A673 (cell line): ENCODE data around the gene IL10RB. TPM values are rescaled to one million over a fixed set of nuclear protein-coding genes. Genes with fewer than 3 reads are reported as not detected.

Experiments
- BruUV-seq: library from RNA; stranded (reverse); fragments of 400-500 nt; replicated peaks from 2 replicates; lab custom pipeline; 2021; lab: Mats Ljungman, UMichigan
- CTCF ChIA-PET: fragments of 300-600 bp; sonication (Branson Sonifier 250); formaldehyde crosslinking; loops from one replicate; lab custom pipeline; 2022; ENCODE audit warnings: antibody characterized with exemption; lab: Charles Lee
- POLR2A ChIA-PET: fragments of 300-600 bp; sonication (Branson Sonifier 250); formaldehyde crosslinking; loops from one replicate; lab custom pipeline; 2022; ENCODE audit warnings: antibody characterized with exemption; ENCODE audit not compliant: low non-redundant PET; lab: Charles Lee
- DNase-seq: peaks from one replicate; pipeline ENCODE4 v3.0.0-alpha.2; 2015; ENCODE audit warnings: low spot score
- H3K27ac ChIP-seq: fragments of 200-600 bp; sonication (generic); 2 replicates; pipeline ENCODE4 v1.5.1; 2016; ENCODE audit warnings: mixed run types, low read depth, mild to moderate bottlenecking, mixed read lengths, antibody characterized with exemption, low read length; ENCODE audit not compliant: poor library complexity, severe bottlenecking
- H3K27me3 ChIP-seq: fragments of 200-600 bp; sonication (generic); replicated peaks from 2 replicates; pipeline ENCODE4 v1.6.1; 2017; ENCODE audit warnings: mixed run types, low read depth, mild to moderate bottlenecking, mixed read lengths, antibody characterized with exemption, low read length; ENCODE audit not compliant: insufficient read depth, poor library complexity
- H3K36me3 ChIP-seq: fragments of 200-600 bp; sonication (generic); 2 replicates; pipeline ENCODE4 v1.6.1; 2016; ENCODE audit warnings: mixed run types, mild to moderate bottlenecking, mixed read lengths, antibody characterized with exemption, low read length; ENCODE audit not compliant: insufficient read depth, poor library complexity, severe bottlenecking
- H3K4me1 ChIP-seq: fragments of 200-600 bp; sonication (generic); 2 replicates; pipeline ENCODE4 v1.6.1; 2017; ENCODE audit warnings: mixed run types, mild to moderate bottlenecking, mixed read lengths, antibody characterized with exemption, low read length; ENCODE audit not compliant: insufficient read depth, poor library complexity, severe bottlenecking
- H3K4me3 ChIP-seq: fragments of 200-600 bp; sonication (generic); 2 replicates; pipeline ENCODE4 v1.5.1; 2016; ENCODE audit warnings: low read depth, mixed run types, mild to moderate bottlenecking, mixed read lengths, low read length; ENCODE audit not compliant: poor library complexity, severe bottlenecking
- H3K9me3 ChIP-seq: fragments of 200-600 bp; sonication (generic); 2 replicates; pipeline ENCODE4 v1.6.1; 2016; ENCODE audit warnings: mixed run types, low read depth, mild to moderate bottlenecking, mixed read lengths, antibody characterized with exemption, low read length; ENCODE audit not compliant: poor library complexity, severe bottlenecking
- EZH2 ChIP-seq: fragments of 200-600 bp; sonication (generic); IDR thresholded peaks from 2 replicates; pipeline ENCODE4 v1.6.1; 2017; ENCODE audit warnings: borderline replicate concordance, low read depth, mild to moderate bottlenecking, mixed read lengths, antibody characterized with exemption, low read length; ENCODE audit not compliant: poor library complexity, severe bottlenecking
- intact Hi-C: fragments of 100-400 bp; cut with micrococcal nuclease; formaldehyde crosslinking; loops from one replicate; pipeline ENCODE4 v1.10.0; 2022; ENCODE audit not compliant: unreplicated experiment
- total RNA-seq: library from RNA; stranded (reverse); gene quantifications from 2 replicates; pipeline ENCODE4 v1.2.3, GENCODE V29; 2021
- TF ChIP-seq, protein P1 (sequence below): fragments of 300-800, 200-600 bp; sonication (generic); conservative IDR thresholded peaks from 2 replicates; pipeline ENCODE4 v1.5.1; 2017; ENCODE audit warnings: low read depth, mild to moderate bottlenecking, antibody characterized with exemption, low read length, moderate library complexity, mixed read lengths

The IL10RB gene
- total RNA-seq, 1 experiment from 2014 or later, result 11.1 TPM

DNA sequence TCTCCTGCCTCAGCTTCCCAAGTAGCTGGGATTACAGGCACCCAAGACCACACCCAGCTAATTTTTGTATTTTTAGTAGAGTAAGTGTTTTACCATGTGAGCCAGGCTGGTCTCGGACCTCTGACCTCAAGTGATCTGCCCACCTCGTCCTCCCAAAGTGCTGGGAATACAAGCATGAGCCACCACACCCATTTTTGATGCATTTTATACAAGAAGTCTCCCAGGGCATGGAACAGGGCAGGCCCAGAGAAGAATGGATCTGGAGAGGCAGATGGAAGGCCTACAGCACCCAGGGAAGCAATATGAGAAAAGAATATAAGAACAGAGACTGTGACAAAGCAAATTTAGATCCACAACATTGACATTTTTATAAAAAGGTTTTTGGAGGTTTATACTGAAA is 39.8 kb downstream of the IL10RB start:
- no peaks in the 10 kb centered on the region for H3K27me3 ChIP-seq
- POLR2A ChIA-PET, result no interaction called here
- BruUV-seq, result no TSS peak
- DNase-seq, result no peak
- H3K9me3 ChIP-seq, result no peaks in the 10 kb centered on the region
- H3K4me3 ChIP-seq, result no peak overlapping the region
- peaks cover 7% of the 10 kb centered on the region for H3K4me1 ChIP-seq
- intact Hi-C loops, result no loop called here
- TF ChIP-seq, protein P1, sequence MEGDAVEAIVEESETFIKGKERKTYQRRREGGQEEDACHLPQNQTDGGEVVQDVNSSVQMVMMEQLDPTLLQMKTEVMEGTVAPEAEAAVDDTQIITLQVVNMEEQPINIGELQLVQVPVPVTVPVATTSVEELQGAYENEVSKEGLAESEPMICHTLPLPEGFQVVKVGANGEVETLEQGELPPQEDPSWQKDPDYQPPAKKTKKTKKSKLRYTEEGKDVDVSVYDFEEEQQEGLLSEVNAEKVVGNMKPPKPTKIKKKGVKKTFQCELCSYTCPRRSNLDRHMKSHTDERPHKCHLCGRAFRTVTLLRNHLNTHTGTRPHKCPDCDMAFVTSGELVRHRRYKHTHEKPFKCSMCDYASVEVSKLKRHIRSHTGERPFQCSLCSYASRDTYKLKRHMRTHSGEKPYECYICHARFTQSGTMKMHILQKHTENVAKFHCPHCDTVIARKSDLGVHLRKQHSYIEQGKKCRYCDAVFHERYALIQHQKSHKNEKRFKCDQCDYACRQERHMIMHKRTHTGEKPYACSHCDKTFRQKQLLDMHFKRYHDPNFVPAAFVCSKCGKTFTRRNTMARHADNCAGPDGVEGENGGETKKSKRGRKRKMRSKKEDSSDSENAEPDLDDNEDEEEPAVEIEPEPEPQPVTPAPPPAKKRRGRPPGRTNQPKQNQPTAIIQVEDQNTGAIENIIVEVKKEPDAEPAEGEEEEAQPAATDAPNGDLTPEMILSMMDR, result no peak
- no peak for TF ChIP-seq EZH2
- no peaks in the 10 kb centered on the region for H3K36me3 ChIP-seq
- CTCF ChIA-PET, result no interaction called here
- H3K27ac ChIP-seq, result no peak overlapping the region

DNA sequence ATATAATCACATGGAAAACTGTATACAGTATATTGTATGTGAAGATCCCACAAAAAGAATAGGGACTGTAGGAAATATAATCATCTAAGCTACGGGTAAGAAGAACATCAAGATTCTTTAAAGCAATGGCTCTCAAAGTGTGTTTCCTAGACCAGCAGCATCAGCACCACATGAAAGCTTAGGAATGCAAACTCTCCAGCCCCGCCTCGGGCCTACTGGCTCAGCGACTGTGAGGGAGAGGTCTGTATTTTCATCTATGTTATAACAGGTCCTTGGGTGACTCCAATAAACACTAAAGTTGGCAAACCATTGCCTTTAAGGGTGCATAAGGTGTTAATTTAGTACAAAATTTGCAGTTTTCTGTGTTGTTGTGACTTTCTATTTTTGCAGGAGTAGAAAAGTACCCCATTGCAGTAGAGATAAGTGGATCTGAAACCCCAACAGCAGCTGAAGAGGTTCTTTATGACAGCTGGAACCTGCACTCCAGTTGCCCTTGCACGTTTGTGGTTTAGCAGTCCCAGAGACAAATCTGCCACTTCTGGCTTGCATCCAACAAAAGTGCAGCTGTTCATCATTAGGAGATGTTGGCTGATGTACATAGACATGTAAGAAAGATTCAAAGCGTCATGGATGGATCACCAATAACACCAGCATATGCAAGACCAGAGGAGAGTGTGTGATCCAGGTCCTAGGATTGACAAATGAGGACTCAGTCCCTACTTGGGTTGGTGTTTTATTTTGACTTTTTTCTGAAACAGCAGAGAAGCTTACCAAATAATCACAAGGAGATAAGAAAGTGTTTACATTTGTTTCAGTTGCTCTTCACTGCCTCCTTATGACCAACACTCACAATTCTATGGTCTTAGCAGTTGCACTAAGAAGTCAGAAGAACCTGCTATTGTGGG is 42.7 kb downstream of the IL10RB start:
- H3K4me1 ChIP-seq, result peaks cover 12% of the 10 kb centered on the region
- DNase-seq, result peak; percentile 41
- no peaks in the 10 kb centered on the region for H3K9me3 ChIP-seq
- no peak overlapping the region for H3K4me3 ChIP-seq
- no TSS peak for BruUV-seq
- H3K27ac ChIP-seq, result no peak overlapping the region
- POLR2A ChIA-PET, result no interaction called here
- TF ChIP-seq, protein P1, result no peak; the same call in 1 of the 2 replicates
- H3K36me3 ChIP-seq, result no peaks in the 10 kb centered on the region
- intact Hi-C loops, result no loop called here
- CTCF ChIA-PET, result no interaction called here
- H3K27me3 ChIP-seq, result no peaks in the 10 kb centered on the region

DNA sequence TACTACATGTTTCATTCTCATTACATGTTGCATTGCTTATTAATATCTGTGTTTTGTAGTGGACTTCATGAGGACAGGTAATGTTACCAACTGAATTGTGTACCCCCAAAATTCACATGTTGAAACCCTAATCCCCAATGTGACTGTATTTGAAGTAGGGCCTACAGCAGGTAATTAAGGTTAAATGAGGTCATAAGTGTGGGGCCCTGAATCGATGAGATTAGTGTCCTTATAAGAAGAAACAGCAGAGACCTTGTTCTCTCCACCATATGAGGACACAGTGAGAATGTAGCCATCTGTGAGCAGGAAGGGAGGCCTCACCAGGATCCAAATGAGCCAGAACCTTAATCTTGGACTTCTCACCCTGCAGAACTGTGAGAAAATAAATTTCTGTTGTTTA is 43.6 kb downstream of the IL10RB start:
- CTCF ChIA-PET, result no interaction called here
- Histone ChIP-seq H3K27me3 (no peaks in the 10 kb centered on the region), H3K36me3 (no peaks in the 10 kb centered on the region), H3K4me3 (no peak overlapping the region), H3K4me1 (peaks cover 12% of the 10 kb centered on the region), H3K9me3 (no peaks in the 10 kb centered on the region), H3K27ac (no peak overlapping the region)
- no TSS peak for BruUV-seq
- TF ChIP-seq EZH2, result no peak
- TF ChIP-seq, protein P1, result no peak
- intact Hi-C loops, result no loop called here
- POLR2A ChIA-PET, result no interaction called here
- DNase-seq, result no peak
